ENCODE results near the gene STARD7.

Gene STARD7

DNA sequence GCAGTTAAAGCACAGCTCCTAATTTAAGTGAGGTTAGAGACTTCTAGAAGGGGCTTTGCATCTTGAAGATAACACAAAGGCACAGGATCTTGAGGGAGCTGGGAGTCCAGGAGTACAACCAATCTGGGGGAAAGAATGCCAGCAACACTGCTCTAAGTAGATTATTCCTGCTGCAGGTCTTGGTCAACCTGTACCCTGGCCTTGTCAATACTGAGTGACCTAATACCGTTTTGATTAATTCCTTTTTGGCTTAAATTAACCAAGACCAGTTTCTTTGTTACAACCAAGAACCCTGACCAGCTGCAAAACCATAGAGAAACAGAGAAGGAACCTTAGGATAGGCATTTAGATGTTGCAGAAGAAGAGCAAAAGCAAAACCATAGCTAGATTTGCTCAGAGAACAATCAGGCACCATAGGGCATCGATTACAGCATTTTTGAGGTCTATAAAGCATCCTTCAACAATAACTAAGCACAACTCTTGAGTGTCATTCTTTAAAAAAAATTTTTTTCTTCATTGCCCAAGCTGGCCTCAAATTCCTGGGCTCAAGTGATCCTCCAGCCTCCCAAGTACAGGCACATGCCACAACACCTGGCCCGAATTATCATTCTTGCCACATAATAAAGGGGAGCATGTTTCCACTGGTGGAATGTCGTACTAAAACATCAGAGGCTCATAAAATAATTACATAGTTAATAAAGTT, 6.3 kb downstream of the STARD7 start:
- H3K9ac ChIP-seq (ENCODE audit: low read depth in 1 of 2, low read length in 2 of 2) = no peak overlapping the region
- H3K4me3 ChIP-seq (ENCODE audit: low read length in 2 of 2) = no peak overlapping the region
- peaks cover 23 to 31% of the 10 kb centered on the region in 2 donors for H3K4me1 ChIP-seq (ENCODE audit: control insufficient read depth in 2 of 2, insufficient read depth in 2 of 2, low read length in 2 of 2)
- H3K27me3 ChIP-seq (ENCODE audit: control insufficient read depth in 2 of 2, insufficient read depth in 2 of 2, low read length in 2 of 2) = no peaks in the 10 kb centered on the region
- H3K27ac ChIP-seq (ENCODE audit: low read depth in 2 of 2, low read length in 2 of 2) = no peak overlapping the region
- H3K36me3 ChIP-seq (ENCODE audit: control insufficient read depth in 2 of 2, insufficient read depth in 2 of 2, low read length in 2 of 2) = no peaks in the 10 kb centered on the region
- no peaks in the 10 kb centered on the region for H3K9me3 ChIP-seq (ENCODE audit: control insufficient read depth in 2 of 2, low read length in 2 of 2)

GRCh38 chr2:96201338-96201737, 7.3 kb downstream of the STARD7 start:
- Histone ChIP-seq H3K4me1 (ENCODE audit: control insufficient read depth in 2 of 2, insufficient read depth in 2 of 2, low read length in 2 of 2) (peaks cover 19 to 27% of the 10 kb centered on the region in 2 donors), H3K27ac (ENCODE audit: low read depth in 2 of 2, low read length in 2 of 2) (no peak overlapping the region), H3K27me3 (ENCODE audit: control insufficient read depth in 2 of 2, insufficient read depth in 2 of 2, low read length in 2 of 2) (no peaks in the 10 kb centered on the region), H3K4me3 (ENCODE audit: low read length in 2 of 2) (no peak overlapping the region), H3K9me3 (ENCODE audit: control insufficient read depth in 2 of 2, low read length in 2 of 2) (no peaks in the 10 kb centered on the region), H3K9ac (ENCODE audit: low read depth in 1 of 2, low read length in 2 of 2) (no peak overlapping the region), H3K36me3 (ENCODE audit: control insufficient read depth in 2 of 2, insufficient read depth in 2 of 2, low read length in 2 of 2) (no peaks in the 10 kb centered on the region)

DNA sequence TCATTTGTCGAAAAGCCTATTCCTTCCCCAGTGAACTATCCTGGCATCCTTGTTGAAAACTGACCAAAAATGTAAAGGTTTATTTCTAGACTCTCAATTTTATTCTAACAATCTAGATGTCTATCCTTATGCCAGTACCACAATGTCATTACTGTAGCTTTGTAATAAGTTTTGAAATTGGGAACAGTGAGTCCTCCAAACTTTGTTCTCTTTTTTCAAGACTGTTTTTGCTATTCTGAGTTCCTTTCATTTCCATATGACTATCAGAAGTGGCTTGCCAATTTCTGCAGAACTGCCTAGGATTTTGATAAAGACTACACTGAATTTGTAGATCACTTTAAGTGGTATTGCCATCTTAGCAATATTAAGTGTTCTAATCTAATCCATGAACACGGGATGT, 9.7 kb downstream of the STARD7 start:
- H3K4me3 ChIP-seq (ENCODE audit: low read length in 2 of 2) = no peak overlapping the region
- H3K27me3 ChIP-seq (ENCODE audit: control insufficient read depth in 2 of 2, insufficient read depth in 2 of 2, low read length in 2 of 2) = no peaks in the 10 kb centered on the region
- no peaks in the 10 kb centered on the region for H3K9me3 ChIP-seq (ENCODE audit: control insufficient read depth in 2 of 2, low read length in 2 of 2)
- H3K4me1 ChIP-seq (ENCODE audit: control insufficient read depth in 2 of 2, insufficient read depth in 2 of 2, low read length in 2 of 2) = peaks cover 17 to 20% of the 10 kb centered on the region in 2 donors
- peaks cover 9 to 15% of the 10 kb centered on the region in 2 donors for H3K36me3 ChIP-seq (ENCODE audit: control insufficient read depth in 2 of 2, insufficient read depth in 2 of 2, low read length in 2 of 2)
- H3K27ac ChIP-seq (ENCODE audit: low read depth in 2 of 2, low read length in 2 of 2) = no peak overlapping the region
- no peak overlapping the region for H3K9ac ChIP-seq (ENCODE audit: low read depth in 1 of 2, low read length in 2 of 2)

GRCh38 chr2:96197546-96198255, 10.9 kb downstream of the STARD7 start:
- Histone ChIP-seq H3K9me3 (ENCODE audit: control insufficient read depth in 2 of 2, low read length in 2 of 2) (no peaks in the 10 kb centered on the region), H3K4me3 (ENCODE audit: low read length in 2 of 2) (no peak overlapping the region), H3K4me1 (ENCODE audit: control insufficient read depth in 2 of 2, insufficient read depth in 2 of 2, low read length in 2 of 2) (peaks cover 12 to 13% of the 10 kb centered on the region in 2 donors), H3K36me3 (ENCODE audit: control insufficient read depth in 2 of 2, insufficient read depth in 2 of 2, low read length in 2 of 2) (peaks cover 21 to 28% of the 10 kb centered on the region in 2 donors), H3K27me3 (ENCODE audit: control insufficient read depth in 2 of 2, insufficient read depth in 2 of 2, low read length in 2 of 2) (no peaks in the 10 kb centered on the region), H3K9ac (ENCODE audit: low read depth in 1 of 2, low read length in 2 of 2) (no peak overlapping the region), H3K27ac (ENCODE audit: low read depth in 2 of 2, low read length in 2 of 2) (no peak overlapping the region)

GRCh38 chr2:96195410-96196066, 13.1 kb downstream of the STARD7 start:
- peak overlapping the region in 1 of 2 donors; percentile 14 for H3K27ac ChIP-seq (ENCODE audit: low read depth in 2 of 2, low read length in 2 of 2)
- peaks cover 34 to 44% of the 10 kb centered on the region in 2 donors for H3K36me3 ChIP-seq (ENCODE audit: control insufficient read depth in 2 of 2, insufficient read depth in 2 of 2, low read length in 2 of 2)
- H3K9me3 ChIP-seq (ENCODE audit: control insufficient read depth in 2 of 2, low read length in 2 of 2) = no peaks in the 10 kb centered on the region
- no peak overlapping the region for H3K4me3 ChIP-seq (ENCODE audit: low read length in 2 of 2)
- H3K4me1 ChIP-seq (ENCODE audit: control insufficient read depth in 2 of 2, insufficient read depth in 2 of 2, low read length in 2 of 2) = peaks cover 9 to 12% of the 10 kb centered on the region in 2 donors
- no peaks in the 10 kb centered on the region for H3K27me3 ChIP-seq (ENCODE audit: control insufficient read depth in 2 of 2, insufficient read depth in 2 of 2, low read length in 2 of 2)
- no peak overlapping the region for H3K9ac ChIP-seq (ENCODE audit: low read depth in 1 of 2, low read length in 2 of 2)

DNA sequence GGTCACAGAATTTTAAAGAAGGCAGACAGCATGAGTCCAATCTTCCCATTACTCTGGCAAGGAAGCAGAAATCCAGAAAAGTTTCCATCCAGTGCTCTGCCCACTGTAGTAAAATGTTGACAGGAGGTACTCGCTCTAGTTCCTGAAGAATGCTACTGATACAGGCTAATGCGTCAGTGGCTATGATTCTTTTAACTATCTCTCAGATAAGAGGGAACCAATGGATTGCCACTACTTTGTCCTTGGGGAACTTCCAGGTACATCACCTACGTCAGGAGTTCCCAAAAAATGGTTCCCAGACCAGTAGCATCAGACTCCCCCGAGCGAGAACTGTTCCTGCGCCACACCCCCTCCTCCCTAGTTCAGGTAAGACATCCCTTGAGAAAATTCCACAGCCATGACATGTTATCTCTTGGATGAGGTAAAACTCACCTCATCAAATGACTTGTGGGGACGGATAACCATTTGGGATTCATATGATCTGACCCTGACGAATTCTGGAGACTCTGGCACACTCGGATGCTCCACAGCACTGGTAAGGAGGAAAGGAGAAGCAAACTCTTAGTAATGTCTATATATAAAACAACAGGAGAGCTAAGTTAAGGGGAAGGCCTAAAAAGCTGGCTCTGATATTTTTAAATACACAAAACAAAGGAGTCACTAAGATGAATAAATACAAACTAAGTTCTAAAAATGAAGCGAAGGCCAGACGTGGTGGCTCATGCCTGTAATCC, 16.5 kb downstream of the STARD7 start:
- Histone ChIP-seq H3K9ac (ENCODE audit: low read depth in 1 of 2, low read length in 2 of 2) (no peak overlapping the region), H3K4me3 (ENCODE audit: low read length in 2 of 2) (no peak overlapping the region), H3K27me3 (ENCODE audit: control insufficient read depth in 2 of 2, insufficient read depth in 2 of 2, low read length in 2 of 2) (no peaks in the 10 kb centered on the region), H3K4me1 (ENCODE audit: control insufficient read depth in 2 of 2, insufficient read depth in 2 of 2, low read length in 2 of 2) (peaks cover 9 to 12% of the 10 kb centered on the region in 2 donors), H3K36me3 (ENCODE audit: control insufficient read depth in 2 of 2, insufficient read depth in 2 of 2, low read length in 2 of 2) (peaks cover 44 to 59% of the 10 kb centered on the region in 2 donors), H3K27ac (ENCODE audit: low read depth in 2 of 2, low read length in 2 of 2) (no peak overlapping the region), H3K9me3 (ENCODE audit: control insufficient read depth in 2 of 2, low read length in 2 of 2) (no peaks in the 10 kb centered on the region)

DNA sequence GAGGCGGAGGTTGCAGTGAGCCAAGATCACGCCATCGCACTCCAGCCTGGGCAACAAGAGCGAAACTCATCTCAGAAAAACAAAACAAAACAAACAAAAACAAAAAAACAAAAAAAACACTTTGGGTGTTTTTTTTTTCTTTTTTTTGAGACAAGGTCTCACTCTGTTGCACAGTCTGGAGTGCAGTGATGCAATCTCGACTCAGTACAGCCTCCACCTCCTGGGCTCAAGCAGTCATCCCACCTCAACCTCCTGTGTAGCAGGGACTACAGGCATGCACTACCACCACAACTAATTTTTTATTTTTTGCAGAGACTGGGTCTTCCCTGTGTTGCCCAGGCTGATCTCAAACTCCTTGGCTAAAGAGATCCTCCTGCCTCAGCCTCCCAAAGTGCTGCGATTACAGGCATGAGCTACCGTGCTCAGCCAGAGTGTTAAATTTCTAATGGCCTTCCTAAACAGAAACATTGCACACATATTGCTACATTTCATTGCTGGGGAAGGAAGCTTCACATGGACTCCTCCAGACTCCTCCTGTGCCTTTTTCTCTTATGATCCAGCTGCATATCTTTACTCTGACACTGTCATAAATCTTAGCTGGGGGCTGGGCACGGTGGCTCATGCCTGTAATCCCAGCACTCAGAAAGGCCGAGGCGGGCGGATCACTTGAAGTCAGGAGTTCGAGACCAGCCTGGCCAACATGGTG, 19.7 kb downstream of the STARD7 start:
- Histone ChIP-seq H3K36me3 (ENCODE audit: control insufficient read depth in 2 of 2, insufficient read depth in 2 of 2, low read length in 2 of 2) (peaks cover 52 to 74% of the 10 kb centered on the region in 2 donors), H3K27ac (ENCODE audit: low read depth in 2 of 2, low read length in 2 of 2) (no peak overlapping the region), H3K4me1 (ENCODE audit: control insufficient read depth in 2 of 2, insufficient read depth in 2 of 2, low read length in 2 of 2) (no peaks in the 10 kb centered on the region), H3K9me3 (ENCODE audit: control insufficient read depth in 2 of 2, low read length in 2 of 2) (no peaks in the 10 kb centered on the region), H3K4me3 (ENCODE audit: low read length in 2 of 2) (no peak overlapping the region), H3K9ac (ENCODE audit: low read depth in 1 of 2, low read length in 2 of 2) (no peak overlapping the region), H3K27me3 (ENCODE audit: control insufficient read depth in 2 of 2, insufficient read depth in 2 of 2, low read length in 2 of 2) (no peaks in the 10 kb centered on the region)

DNA sequence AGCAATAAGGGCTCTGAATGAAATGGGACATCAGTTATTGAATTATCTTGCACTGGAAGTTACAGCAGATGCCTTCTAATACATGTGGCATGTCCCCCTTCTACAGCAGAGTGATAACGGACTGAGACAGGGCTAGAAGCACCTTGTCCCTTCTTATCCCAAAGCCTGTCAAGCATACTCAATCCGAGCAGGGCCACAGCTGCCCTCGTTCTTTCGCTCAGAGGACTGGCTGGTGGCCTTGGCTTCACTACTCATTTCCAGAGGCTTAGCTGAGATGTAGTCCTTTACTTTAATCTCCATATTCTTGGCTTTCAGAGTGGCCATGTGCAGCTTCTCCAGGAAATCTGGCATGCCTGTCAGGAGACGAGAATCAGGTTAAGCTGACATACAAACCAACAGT, 22.1 kb downstream of the STARD7 start:
- Histone ChIP-seq H3K9ac (ENCODE audit: low read depth in 1 of 2, low read length in 2 of 2) (no peak overlapping the region), H3K27me3 (ENCODE audit: control insufficient read depth in 2 of 2, insufficient read depth in 2 of 2, low read length in 2 of 2) (no peaks in the 10 kb centered on the region), H3K4me1 (ENCODE audit: control insufficient read depth in 2 of 2, insufficient read depth in 2 of 2, low read length in 2 of 2) (no peaks in the 10 kb centered on the region), H3K4me3 (ENCODE audit: low read length in 2 of 2) (no peak overlapping the region), H3K36me3 (ENCODE audit: control insufficient read depth in 2 of 2, insufficient read depth in 2 of 2, low read length in 2 of 2) (peaks cover 30 to 51% of the 10 kb centered on the region in 2 donors), H3K9me3 (ENCODE audit: control insufficient read depth in 2 of 2, low read length in 2 of 2) (no peaks in the 10 kb centered on the region), H3K27ac (ENCODE audit: low read depth in 2 of 2, low read length in 2 of 2) (no peak overlapping the region)

DNA sequence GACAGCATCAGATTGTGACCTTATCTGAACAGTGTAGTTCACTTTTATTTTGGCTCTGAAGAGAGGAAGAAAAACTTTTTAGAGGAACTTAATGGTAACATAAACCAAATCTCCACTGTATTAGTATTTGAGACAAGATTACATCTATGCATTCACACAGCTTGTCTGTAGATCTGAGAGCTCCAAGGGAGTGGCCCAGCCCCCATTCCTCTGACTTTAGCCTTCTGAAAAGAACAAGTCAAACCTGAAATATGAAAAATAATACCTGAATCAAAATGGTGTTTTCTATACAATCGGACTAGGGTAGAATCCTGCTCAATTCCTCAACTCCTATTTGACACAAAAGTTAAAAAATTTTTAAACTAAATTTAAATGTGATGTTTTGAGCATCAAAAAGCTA, 23.1 kb downstream of the STARD7 start:
- no peaks in the 10 kb centered on the region for H3K9me3 ChIP-seq (ENCODE audit: control insufficient read depth in 2 of 2, low read length in 2 of 2)
- no peak overlapping the region for H3K27ac ChIP-seq (ENCODE audit: low read depth in 2 of 2, low read length in 2 of 2)
- H3K9ac ChIP-seq (ENCODE audit: low read depth in 1 of 2, low read length in 2 of 2) = no peak overlapping the region
- no peak overlapping the region for H3K4me3 ChIP-seq (ENCODE audit: low read length in 2 of 2)
- no peaks in the 10 kb centered on the region for H3K4me1 ChIP-seq (ENCODE audit: control insufficient read depth in 2 of 2, insufficient read depth in 2 of 2, low read length in 2 of 2)
- peaks cover 27 to 45% of the 10 kb centered on the region in 2 donors for H3K36me3 ChIP-seq (ENCODE audit: control insufficient read depth in 2 of 2, insufficient read depth in 2 of 2, low read length in 2 of 2)
- H3K27me3 ChIP-seq (ENCODE audit: control insufficient read depth in 2 of 2, insufficient read depth in 2 of 2, low read length in 2 of 2) = no peaks in the 10 kb centered on the region

Data from mucosa of rectum (tissue), 2 donors.